ENCODE measurements around the gene MINPP1. TPM values are rescaled to one million over a fixed set of nuclear protein-coding genes. Genes with fewer than 3 reads are reported as not detected.

Gene MINPP1
- total and polyA plus RNA-seq, 2 donors from 2014 or later, result 13.1 to 15.7 TPM

DNA sequence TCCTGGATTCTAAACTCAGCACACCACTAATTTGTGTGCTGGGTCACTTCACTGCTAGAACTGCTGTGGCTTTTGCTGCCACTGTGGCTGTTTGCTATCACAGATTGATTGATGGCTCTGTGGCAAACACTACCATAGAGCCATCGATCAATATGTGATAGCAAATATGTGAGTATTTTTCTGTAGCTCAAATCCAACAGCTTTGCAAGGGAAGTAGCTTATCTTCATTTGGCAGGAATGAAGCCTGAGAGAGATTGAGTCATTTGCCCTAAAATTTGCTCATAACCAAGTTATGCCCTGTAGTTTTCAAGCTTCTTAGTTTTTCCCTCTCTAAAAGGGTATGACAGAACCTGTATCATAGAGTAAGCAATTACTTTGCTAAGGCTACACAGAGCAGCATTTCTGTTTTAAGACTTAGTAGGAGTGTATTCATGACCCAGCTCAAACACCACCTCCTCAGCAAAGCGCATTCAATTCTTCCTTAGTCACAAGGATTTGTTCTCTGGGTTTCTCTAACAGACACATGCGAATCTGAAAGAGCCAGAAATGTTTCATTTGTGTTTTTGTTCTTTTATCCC is 43.1 kb downstream of the MINPP1 start:
- Histone ChIP-seq H3K9ac (ENCODE audit: low read length in 3 of 3) (no peak overlapping the region), H3K36me3 (ENCODE audit: control insufficient read depth in 2 of 3, insufficient read depth in 3 of 3, low read length in 3 of 3) (peaks cover 2 to 4% (median 2%) of the 10 kb centered on the region in 3 donors), H3K4me3 (ENCODE audit: low read length in 3 of 3) (no peak overlapping the region), H3K9me3 (ENCODE audit: control insufficient read depth in 2 of 3, insufficient read depth in 1 of 3, low read length in 3 of 3) (peaks cover 0 to 3% (median 2%) of the 10 kb centered on the region in 3 donors), H3K4me1 (ENCODE audit: control insufficient read depth in 2 of 3, insufficient read depth in 2 of 3, low read depth in 1 of 3, low read length in 3 of 3) (no peaks in the 10 kb centered on the region), H3K27me3 (ENCODE audit: control insufficient read depth, insufficient read depth, low read length) (no peaks in the 10 kb centered on the region), H3K27ac (ENCODE audit: low read depth in 2 of 2, low read length in 2 of 2) (no peak overlapping the region)
- intact Hi-C loops (cut with DNase I), result no loop called here
- no peak for DNase-seq
- TF ChIP-seq, protein P1, sequence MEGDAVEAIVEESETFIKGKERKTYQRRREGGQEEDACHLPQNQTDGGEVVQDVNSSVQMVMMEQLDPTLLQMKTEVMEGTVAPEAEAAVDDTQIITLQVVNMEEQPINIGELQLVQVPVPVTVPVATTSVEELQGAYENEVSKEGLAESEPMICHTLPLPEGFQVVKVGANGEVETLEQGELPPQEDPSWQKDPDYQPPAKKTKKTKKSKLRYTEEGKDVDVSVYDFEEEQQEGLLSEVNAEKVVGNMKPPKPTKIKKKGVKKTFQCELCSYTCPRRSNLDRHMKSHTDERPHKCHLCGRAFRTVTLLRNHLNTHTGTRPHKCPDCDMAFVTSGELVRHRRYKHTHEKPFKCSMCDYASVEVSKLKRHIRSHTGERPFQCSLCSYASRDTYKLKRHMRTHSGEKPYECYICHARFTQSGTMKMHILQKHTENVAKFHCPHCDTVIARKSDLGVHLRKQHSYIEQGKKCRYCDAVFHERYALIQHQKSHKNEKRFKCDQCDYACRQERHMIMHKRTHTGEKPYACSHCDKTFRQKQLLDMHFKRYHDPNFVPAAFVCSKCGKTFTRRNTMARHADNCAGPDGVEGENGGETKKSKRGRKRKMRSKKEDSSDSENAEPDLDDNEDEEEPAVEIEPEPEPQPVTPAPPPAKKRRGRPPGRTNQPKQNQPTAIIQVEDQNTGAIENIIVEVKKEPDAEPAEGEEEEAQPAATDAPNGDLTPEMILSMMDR (IDR thresholded peaks at IDR 0.05; ENCODE audit: borderline replicate concordance, extremely low read depth, insufficient read depth), result no peak
- FAIRE-seq, result no peak

DNA sequence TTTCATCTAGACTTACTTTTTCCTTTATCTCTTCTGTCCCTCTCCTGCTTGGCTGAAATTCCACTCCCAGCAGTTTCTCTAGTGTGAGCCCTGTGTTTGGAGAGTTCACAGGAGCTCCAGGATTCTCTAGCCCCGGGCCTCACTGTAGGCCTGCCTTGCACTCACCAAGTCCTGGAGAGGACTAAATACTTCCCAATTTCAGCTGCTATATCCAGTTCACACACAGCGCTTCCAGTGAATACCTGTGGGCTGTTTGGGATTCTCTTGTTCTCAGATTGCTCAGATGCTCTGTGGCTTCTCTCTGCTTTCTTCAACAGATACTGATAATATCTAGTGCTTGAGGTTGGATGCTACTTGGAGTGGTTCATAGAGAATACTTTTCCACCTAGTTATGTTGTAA is 46.0 kb downstream of the MINPP1 start:
- intact Hi-C loops (cut with DNase I), result no loop called here
- Histone ChIP-seq H3K36me3 (ENCODE audit: control insufficient read depth in 2 of 3, insufficient read depth in 3 of 3, low read length in 3 of 3) (peaks cover 0 to 2% (median 2%) of the 10 kb centered on the region in 3 donors), H3K27ac (ENCODE audit: low read depth in 2 of 2, low read length in 2 of 2) (no peak overlapping the region), H3K4me1 (ENCODE audit: control insufficient read depth in 2 of 3, insufficient read depth in 2 of 3, low read depth in 1 of 3, low read length in 3 of 3) (no peaks in the 10 kb centered on the region), H3K9me3 (ENCODE audit: control insufficient read depth in 2 of 3, insufficient read depth in 1 of 3, low read length in 3 of 3) (no peaks in the 10 kb centered on the region), H3K4me3 (ENCODE audit: low read length in 3 of 3) (no peak overlapping the region), H3K9ac (ENCODE audit: low read length in 3 of 3) (no peak overlapping the region), H3K27me3 (ENCODE audit: control insufficient read depth, insufficient read depth, low read length) (no peaks in the 10 kb centered on the region)
- TF ChIP-seq, protein P1 (IDR thresholded peaks at IDR 0.05; ENCODE audit: borderline replicate concordance, extremely low read depth, insufficient read depth), result no peak
- FAIRE-seq, result no peak
- no peak for DNase-seq

DNA sequence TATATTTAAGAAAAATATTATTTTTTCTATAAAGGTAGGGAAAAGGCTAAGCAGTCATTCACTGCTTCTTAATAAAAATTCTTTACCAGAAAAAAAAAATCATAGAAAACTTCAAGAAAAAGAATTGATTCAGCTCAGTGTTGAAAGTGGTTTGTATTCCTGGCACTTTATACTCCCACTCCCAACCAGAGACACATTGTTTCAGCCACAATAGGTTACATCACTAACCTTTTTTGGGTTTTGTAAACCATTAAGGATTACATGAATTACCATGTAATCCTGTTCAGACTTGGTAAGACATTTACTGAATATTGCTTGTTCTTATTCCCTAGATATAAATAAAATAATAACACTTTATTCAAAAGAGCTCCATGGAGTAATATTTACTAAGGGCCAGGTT is 46.6 kb downstream of the MINPP1 start:
- H3K4me1 ChIP-seq (ENCODE audit: control insufficient read depth in 2 of 3, insufficient read depth in 2 of 3, low read depth in 1 of 3, low read length in 3 of 3), result no peaks in the 10 kb centered on the region
- TF ChIP-seq, protein P1 (IDR thresholded peaks at IDR 0.05; ENCODE audit: borderline replicate concordance, extremely low read depth, insufficient read depth), result no peak
- intact Hi-C loops (cut with DNase I), result no loop called here
- DNase-seq (no peak), FAIRE-seq (no peak)
- peaks cover 0 to 2% (median 2%) of the 10 kb centered on the region in 3 donors for H3K36me3 ChIP-seq (ENCODE audit: control insufficient read depth in 2 of 3, insufficient read depth in 3 of 3, low read length in 3 of 3)
- no peaks in the 10 kb centered on the region for H3K27me3 ChIP-seq (ENCODE audit: control insufficient read depth, insufficient read depth, low read length)
- no peak overlapping the region for H3K9ac ChIP-seq (ENCODE audit: low read length in 3 of 3)
- no peaks in the 10 kb centered on the region for H3K9me3 ChIP-seq (ENCODE audit: control insufficient read depth in 2 of 3, insufficient read depth in 1 of 3, low read length in 3 of 3)
- H3K4me3 ChIP-seq (ENCODE audit: low read length in 3 of 3), result no peak overlapping the region
- H3K27ac ChIP-seq (ENCODE audit: low read depth in 2 of 2, low read length in 2 of 2), result no peak overlapping the region
